ENCODE measurements around the gene ARHGDIG.

ARHGDIG gene

GRCh38 chr16:290015-290680 lies 9.8 kb downstream of the ARHGDIG start:
- Histone ChIP-seq H3K79me2 (ENCODE audit: insufficient read depth, low read length) (no peaks in the 10 kb centered on the region), H2AFZ (ENCODE audit: low read depth, low read length, severe bottlenecking) (no peak overlapping the region), H3K27ac (ENCODE audit: low read depth, low read length) (no peak overlapping the region), H3K4me3 (ENCODE audit: insufficient read depth, low read length, poor library complexity, severe bottlenecking) (no peak overlapping the region), H4K20me1 (ENCODE audit: low read depth, low read length) (no peaks in the 10 kb centered on the region), H3F3A (ENCODE audit: insufficient read depth) (no peaks in the 10 kb centered on the region), H3K36me3 (ENCODE audit: low read length) (no peaks in the 10 kb centered on the region), H3K9me3 (ENCODE audit: insufficient read depth, low read length) (no peaks in the 10 kb centered on the region), H3K4me2 (ENCODE audit: low read depth, low read length, poor library complexity, severe bottlenecking) (no peak overlapping the region), H3K9ac (ENCODE audit: low read length) (no peak overlapping the region), H3K9me2 (replicated peaks; ENCODE audit: insufficient read depth, low read length) (no peaks in the 10 kb centered on the region), H3K27me3 (ENCODE audit: low read length) (no peaks in the 10 kb centered on the region)
- TF ChIP-seq CTCF (IDR thresholded peaks at IDR 0.05; ENCODE audit: insufficient read depth, low read length, poor library complexity, severe bottlenecking) (no peak), EZH2phosphoT487 (conservative IDR thresholded peaks at IDR 0.05; ENCODE audit: low read length) (no peak)

GRCh38 chr16:290681-291405 lies 10.5 kb downstream of the ARHGDIG start:
- Histone ChIP-seq H3K9ac (ENCODE audit: low read length) (no peak overlapping the region), H3K79me2 (ENCODE audit: insufficient read depth, low read length) (no peaks in the 10 kb centered on the region), H3K9me3 (ENCODE audit: insufficient read depth, low read length) (no peaks in the 10 kb centered on the region), H3K36me3 (ENCODE audit: low read length) (no peaks in the 10 kb centered on the region), H3K27me3 (ENCODE audit: low read length) (no peaks in the 10 kb centered on the region), H4K20me1 (ENCODE audit: low read depth, low read length) (no peaks in the 10 kb centered on the region), H2AFZ (ENCODE audit: low read depth, low read length, severe bottlenecking) (no peak overlapping the region), H3K9me2 (replicated peaks; ENCODE audit: insufficient read depth, low read length) (no peaks in the 10 kb centered on the region), H3F3A (ENCODE audit: insufficient read depth) (no peaks in the 10 kb centered on the region), H3K27ac (ENCODE audit: low read depth, low read length) (no peak overlapping the region), H3K4me2 (ENCODE audit: low read depth, low read length, poor library complexity, severe bottlenecking) (no peak overlapping the region), H3K4me3 (ENCODE audit: insufficient read depth, low read length, poor library complexity, severe bottlenecking) (no peak overlapping the region)
- TF ChIP-seq EZH2phosphoT487 (conservative IDR thresholded peaks at IDR 0.05; ENCODE audit: low read length): no peak
- no peak for TF ChIP-seq CTCF (IDR thresholded peaks at IDR 0.05; ENCODE audit: insufficient read depth, low read length, poor library complexity, severe bottlenecking)

GRCh38 chr16:291539-291938 lies 11.1 kb downstream of the ARHGDIG start:
- H3K36me3 ChIP-seq (ENCODE audit: low read length): no peaks in the 10 kb centered on the region
- H3K9me3 ChIP-seq (ENCODE audit: insufficient read depth, low read length): no peaks in the 10 kb centered on the region
- no peaks in the 10 kb centered on the region for H3K27me3 ChIP-seq (ENCODE audit: low read length)
- no peak overlapping the region for H3K27ac ChIP-seq (ENCODE audit: low read depth, low read length)
- no peaks in the 10 kb centered on the region for H4K20me1 ChIP-seq (ENCODE audit: low read depth, low read length)
- H2AFZ ChIP-seq (ENCODE audit: low read depth, low read length, severe bottlenecking): no peak overlapping the region
- H3F3A ChIP-seq (ENCODE audit: insufficient read depth): no peaks in the 10 kb centered on the region
- no peak overlapping the region for H3K4me2 ChIP-seq (ENCODE audit: low read depth, low read length, poor library complexity, severe bottlenecking)
- H3K9ac ChIP-seq (ENCODE audit: low read length): no peak overlapping the region
- no peak for TF ChIP-seq EZH2phosphoT487 (conservative IDR thresholded peaks at IDR 0.05; ENCODE audit: low read length)
- TF ChIP-seq CTCF (IDR thresholded peaks at IDR 0.05; ENCODE audit: insufficient read depth, low read length, poor library complexity, severe bottlenecking): no peak
- no peaks in the 10 kb centered on the region for H3K79me2 ChIP-seq (ENCODE audit: insufficient read depth, low read length)
- H3K4me3 ChIP-seq (ENCODE audit: insufficient read depth, low read length, poor library complexity, severe bottlenecking): no peak overlapping the region
- H3K9me2 ChIP-seq (replicated peaks; ENCODE audit: insufficient read depth, low read length): no peaks in the 10 kb centered on the region

Data from SU-DHL-6 (cell line).